Measurements from ENCODE around the gene NFAM1. TPM values are rescaled to one million over a fixed set of nuclear protein-coding genes. Genes with fewer than 3 reads are reported as not detected.

Gene NFAM1
- total RNA-seq, 2 donors from 2014 or later, result 0.74 to 3.5 TPM

GRCh38 chr22:42340150-42340549 lies 92.1 kb downstream of the NFAM1 start:
- H3K4me3 ChIP-seq, result no peak overlapping the region
- H3K27ac ChIP-seq, result no peak overlapping the region
- TF ChIP-seq, protein P1, sequence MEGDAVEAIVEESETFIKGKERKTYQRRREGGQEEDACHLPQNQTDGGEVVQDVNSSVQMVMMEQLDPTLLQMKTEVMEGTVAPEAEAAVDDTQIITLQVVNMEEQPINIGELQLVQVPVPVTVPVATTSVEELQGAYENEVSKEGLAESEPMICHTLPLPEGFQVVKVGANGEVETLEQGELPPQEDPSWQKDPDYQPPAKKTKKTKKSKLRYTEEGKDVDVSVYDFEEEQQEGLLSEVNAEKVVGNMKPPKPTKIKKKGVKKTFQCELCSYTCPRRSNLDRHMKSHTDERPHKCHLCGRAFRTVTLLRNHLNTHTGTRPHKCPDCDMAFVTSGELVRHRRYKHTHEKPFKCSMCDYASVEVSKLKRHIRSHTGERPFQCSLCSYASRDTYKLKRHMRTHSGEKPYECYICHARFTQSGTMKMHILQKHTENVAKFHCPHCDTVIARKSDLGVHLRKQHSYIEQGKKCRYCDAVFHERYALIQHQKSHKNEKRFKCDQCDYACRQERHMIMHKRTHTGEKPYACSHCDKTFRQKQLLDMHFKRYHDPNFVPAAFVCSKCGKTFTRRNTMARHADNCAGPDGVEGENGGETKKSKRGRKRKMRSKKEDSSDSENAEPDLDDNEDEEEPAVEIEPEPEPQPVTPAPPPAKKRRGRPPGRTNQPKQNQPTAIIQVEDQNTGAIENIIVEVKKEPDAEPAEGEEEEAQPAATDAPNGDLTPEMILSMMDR (IDR thresholded peaks at IDR 0.05), result no peak
- H3K27me3 ChIP-seq, result no peaks in the 10 kb centered on the region
- no peaks in the 10 kb centered on the region for H3K36me3 ChIP-seq
- H3K4me1 ChIP-seq, result peaks cover 0 to 10% of the 10 kb centered on the region in 2 donors
- H3K9me3 ChIP-seq, result no peaks in the 10 kb centered on the region
- no peak for DNase-seq (ENCODE audit: low spot score)

- TF ChIP-seq, protein P1 (IDR thresholded peaks at IDR 0.05), result no peak
- Histone ChIP-seq H3K9me3 (no peaks in the 10 kb centered on the region), H3K27ac (no peak overlapping the region), H3K4me3 (no peak overlapping the region), H3K36me3 (no peaks in the 10 kb centered on the region), H3K4me1 (peaks cover 0 to 10% of the 10 kb centered on the region in 2 donors), H3K27me3 (no peaks in the 10 kb centered on the region)
- DNase-seq (ENCODE audit: low spot score), result no peak
Observed at GRCh38 chr22:42338479-42338878, 93.7 kb downstream of the NFAM1 start.

- no peaks in the 10 kb centered on the region for H3K9me3 ChIP-seq
- DNase-seq (ENCODE audit: low spot score), result no peak
- H3K27ac ChIP-seq, result no peak overlapping the region
- TF ChIP-seq, protein P1 (IDR thresholded peaks at IDR 0.05), result no peak
- H3K4me3 ChIP-seq, result no peak overlapping the region
- peaks cover 0 to 4% of the 10 kb centered on the region in 2 donors for H3K4me1 ChIP-seq
- H3K27me3 ChIP-seq, result no peaks in the 10 kb centered on the region
- H3K36me3 ChIP-seq, result no peaks in the 10 kb centered on the region
Observed at GRCh38 chr22:42337356-42337755, 94.8 kb downstream of the NFAM1 start.

DNA sequence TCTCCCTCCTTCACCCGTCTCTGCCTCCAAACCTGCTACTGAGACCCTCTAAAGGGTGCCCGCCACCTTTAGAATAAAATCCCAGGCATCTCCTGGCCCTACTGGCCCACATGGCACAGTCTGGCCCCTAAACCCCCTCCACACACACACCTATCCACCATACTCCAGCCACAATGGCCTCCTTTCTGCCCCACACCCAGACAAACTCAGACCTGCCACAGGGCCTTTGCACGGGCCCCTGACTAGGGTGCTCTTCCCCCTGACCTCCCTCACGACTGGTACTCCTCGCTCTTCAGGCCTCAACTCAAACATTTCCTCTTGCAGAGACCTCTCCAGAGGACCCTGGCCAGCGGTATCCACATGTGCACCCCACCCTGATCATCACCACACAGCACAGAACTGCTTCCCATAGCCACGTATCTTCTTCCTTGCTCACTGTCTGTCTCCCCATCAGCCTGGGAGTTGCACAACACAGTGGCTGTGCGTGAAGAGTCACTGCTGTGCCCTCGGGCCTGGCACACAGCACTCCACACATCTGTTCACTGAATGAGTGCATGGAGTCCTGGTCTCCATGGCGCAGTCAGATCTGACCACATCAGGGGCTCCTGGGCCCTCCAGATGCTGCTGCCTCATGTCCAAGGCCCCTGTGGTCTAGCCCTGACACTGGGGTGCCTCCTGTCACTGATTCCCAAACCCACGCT lies 95.5 kb downstream of the NFAM1 start:
- Histone ChIP-seq H3K27me3 (no peaks in the 10 kb centered on the region), H3K27ac (no peak overlapping the region), H3K9me3 (no peaks in the 10 kb centered on the region), H3K4me1 (peaks cover 0 to 4% of the 10 kb centered on the region in 2 donors), H3K4me3 (no peak overlapping the region), H3K36me3 (no peaks in the 10 kb centered on the region)
- no peak for DNase-seq (ENCODE audit: low spot score)
- TF ChIP-seq, protein P1 (IDR thresholded peaks at IDR 0.05), result no peak

DNA sequence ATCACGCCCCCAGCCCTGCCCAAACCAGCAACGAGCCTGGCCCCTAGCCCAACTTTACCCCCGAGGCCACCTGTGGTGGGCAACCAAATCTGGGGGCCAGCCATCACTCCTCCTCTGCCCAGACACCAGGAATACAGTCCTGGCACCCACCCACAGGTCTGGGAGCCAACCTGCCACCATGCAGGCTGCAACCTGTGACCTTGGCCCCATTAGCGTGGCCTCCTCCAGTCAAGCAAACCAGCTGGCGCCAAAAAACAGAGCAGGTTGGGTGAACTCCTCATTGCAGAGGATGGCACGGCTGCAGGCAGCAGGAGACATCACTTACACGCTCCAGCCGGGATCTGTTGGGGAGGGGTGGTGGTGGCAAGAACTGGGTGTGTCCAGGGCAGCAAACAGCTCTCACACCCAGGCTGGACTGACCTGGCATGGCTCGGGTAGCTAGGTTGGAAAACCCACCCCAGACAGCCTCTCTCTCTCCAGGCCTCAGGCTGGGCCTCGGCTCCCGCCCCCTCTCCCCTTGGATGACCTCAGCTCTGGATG lies 96.3 kb downstream of the NFAM1 start:
- DNase-seq (ENCODE audit: low spot score), result no peak
- H3K36me3 ChIP-seq, result no peaks in the 10 kb centered on the region
- no peaks in the 10 kb centered on the region for H3K9me3 ChIP-seq
- TF ChIP-seq, protein P1 (IDR thresholded peaks at IDR 0.05), result no peak
- peaks cover 0 to 1% of the 10 kb centered on the region in 2 donors for H3K4me1 ChIP-seq
- no peak overlapping the region for H3K4me3 ChIP-seq
- H3K27ac ChIP-seq, result no peak overlapping the region
- H3K27me3 ChIP-seq, result no peaks in the 10 kb centered on the region
